Naive B cell (primary cell): ENCODE measurements around the gene APCDD1L. TPM values are rescaled to one million over a fixed set of nuclear protein-coding genes. Genes with fewer than 3 reads are reported as not detected.
A peak's percentile ranks its signal among the peaks of the same experiment; 100 is the strongest.

ENCODE experiments used
- ATAC-seq, 2 donors: fragments of 150-1000 bp; cut with Tn5 transposase; 2 replicates each; pipeline ENCODE4 v1.10.0; 2021; ENCODE audit warnings: low read depth in 2 of 2, mild to moderate bottlenecking in 2 of 2, moderate library complexity in 2 of 2
- DNase-seq: peaks from one replicate; pipeline ENCODE4 v3.0.0; 2022
- H3K27ac Mint-ChIP-seq, 6 donors: one replicate each; pipeline ENCODE4 v1.8.0; 2020 to 2022; ENCODE audit warnings: mild to moderate bottlenecking in 6 of 6, mixed read lengths in 6 of 6, moderate library complexity in 5 of 6, inconsistent platforms in 2 of 6
- H3K27me3 Mint-ChIP-seq, 3 donors: one replicate each; pipeline ENCODE4 v1.8.0; 2021 to 2022; ENCODE audit warnings: mixed read lengths in 3 of 3, mild to moderate bottlenecking in 1 of 3
- H3K36me3 Mint-ChIP-seq, 2 donors: one replicate each; pipeline ENCODE4 v1.8.0; 2020 to 2022; ENCODE audit warnings: mixed read lengths in 2 of 2, inconsistent platforms in 1 of 2, mild to moderate bottlenecking in 1 of 2
- H3K4me1 Mint-ChIP-seq, 3 donors: one replicate each; pipeline ENCODE4 v1.8.0; 2020 to 2022; ENCODE audit warnings: mixed read lengths in 3 of 3, inconsistent platforms in 1 of 3, mild to moderate bottlenecking in 1 of 3, moderate library complexity in 1 of 3
- H3K4me3 Mint-ChIP-seq, 8 donors: one replicate each; pipeline ENCODE4 v1.8.0; 2020 to 2022; ENCODE audit warnings: mild to moderate bottlenecking in 8 of 8, mixed read lengths in 8 of 8, moderate library complexity in 8 of 8, inconsistent platforms in 2 of 8
- H3K9me3 Mint-ChIP-seq, 7 donors: one replicate each; pipeline ENCODE4 v1.8.0; 2020 to 2022; ENCODE audit warnings: mixed read lengths in 7 of 7, mild to moderate bottlenecking in 5 of 7, inconsistent platforms in 2 of 7, moderate library complexity in 1 of 7
- polyA plus RNA-seq, 6 donors: library from polyadenylated mRNA; unstranded; fragments of 300-500 nt; fragmentation: Illumina TruSeq; gene quantifications; one replicate each; pipeline ENCODE4 v1.2.3, GENCODE V29; 2021; ENCODE audit warnings: low read depth in 6 of 6

APCDD1L gene
- polyA plus RNA-seq, 6 donors from 2014 or later = 0.08 to 0.33 (median 0.11) TPM; not detected in 2

GRCh38 chr20:58471193-58472164 lies 43.7 kb downstream of the APCDD1L start:
- Mint-ChIP-seq H3K27me3 (peaks cover 0 to 7% (median 3%) of the 10 kb centered on the region in 3 donors), H3K27ac (no peak overlapping the region), H3K4me3 (no peak overlapping the region), H3K4me1 (no peaks in the 10 kb centered on the region), H3K9me3 (peaks cover 0 to 3% (median 0%) of the 10 kb centered on the region in 7 donors), H3K36me3 (peaks cover 1 to 10% of the 10 kb centered on the region in 2 donors)
- DNase-seq = no peak
- ATAC-seq = no peak

- Mint-ChIP-seq H3K4me1 (no peaks in the 10 kb centered on the region), H3K27ac (peak overlapping the region in 1 of 6 donors; percentile 74), H3K36me3 (peaks cover 0 to 10% of the 10 kb centered on the region in 2 donors), H3K4me3 (no peak overlapping the region), H3K27me3 (peaks cover 0 to 7% (median 7%) of the 10 kb centered on the region in 3 donors), H3K9me3 (peaks cover 0 to 4% (median 0%) of the 10 kb centered on the region in 7 donors)
- DNase-seq (no peak), ATAC-seq (no peak)
Measured at GRCh38 chr20:58470336-58471192, 44.6 kb downstream of the APCDD1L start.

- H3K4me1 Mint-ChIP-seq = no peaks in the 10 kb centered on the region
- no peak overlapping the region for H3K27ac Mint-ChIP-seq
Measured at GRCh38 chr20:58469616-58470015, 45.6 kb downstream of the APCDD1L start.

GRCh38 chr20:58467572-58468527 lies 47.3 kb downstream of the APCDD1L start:
- Mint-ChIP-seq H3K9me3 (peaks cover 0 to 3% (median 0%) of the 10 kb centered on the region in 7 donors), H3K27ac (peak overlapping the region in 1 of 6 donors; percentile 11), H3K4me3 (no peak overlapping the region), H3K4me1 (no peaks in the 10 kb centered on the region), H3K27me3 (peaks cover 3 to 12% (median 7%) of the 10 kb centered on the region in 3 donors), H3K36me3 (peaks cover 0 to 4% of the 10 kb centered on the region in 2 donors)
- DNase-seq (no peak), ATAC-seq (no peak)

More at GRCh38 chr20:58469616-58470015, 45.6 kb downstream of the APCDD1L start:
- ATAC-seq (no peak), DNase-seq (no peak)
- Mint-ChIP-seq H3K4me3 (no peak overlapping the region), H3K36me3 (peaks cover 0 to 5% of the 10 kb centered on the region in 2 donors), H3K9me3 (peaks cover 0 to 2% (median 0%) of the 10 kb centered on the region in 7 donors), H3K27me3 (peaks cover 0 to 11% (median 7%) of the 10 kb centered on the region in 3 donors)

GRCh38 chr20:58466729-58467571 lies 48.2 kb downstream of the APCDD1L start:
- no peak for DNase-seq
- Mint-ChIP-seq H3K27ac (no peak overlapping the region), H3K4me3 (no peak overlapping the region), H3K36me3 (peaks cover 0 to 4% of the 10 kb centered on the region in 2 donors), H3K9me3 (peaks cover 0 to 7% (median 0%) of the 10 kb centered on the region in 7 donors), H3K27me3 (peaks cover 3 to 14% (median 9%) of the 10 kb centered on the region in 3 donors), H3K4me1 (peaks cover 0 to 1% (median under 1%) of the 10 kb centered on the region in 3 donors)
- ATAC-seq = no peak

- peaks cover 0 to 7% (median 0%) of the 10 kb centered on the region in 7 donors for H3K9me3 Mint-ChIP-seq
- H3K27ac Mint-ChIP-seq = peak overlapping the region in 1 of 6 donors; percentile 38
- peak overlapping the region in 1 of 8 donors; percentile 23 for H3K4me3 Mint-ChIP-seq
- peaks cover 3 to 19% (median 14%) of the 10 kb centered on the region in 3 donors for H3K27me3 Mint-ChIP-seq
- H3K36me3 Mint-ChIP-seq = peaks cover 0 to 4% of the 10 kb centered on the region in 2 donors
- no peak for ATAC-seq
- H3K4me1 Mint-ChIP-seq = peaks cover 2 to 6% (median 4%) of the 10 kb centered on the region in 3 donors
- DNase-seq = no peak
Measured at GRCh38 chr20:58466095-58466708, 49.0 kb downstream of the APCDD1L start.

GRCh38 chr20:58464838-58465237 lies 50.4 kb downstream of the APCDD1L start:
- H3K27me3 Mint-ChIP-seq = peaks cover 3 to 24% (median 14%) of the 10 kb centered on the region in 3 donors
- no peak overlapping the region for H3K4me3 Mint-ChIP-seq
- DNase-seq (no peak), ATAC-seq (no peak)
- no peak overlapping the region for H3K27ac Mint-ChIP-seq
- H3K36me3 Mint-ChIP-seq = no peaks in the 10 kb centered on the region
- H3K4me1 Mint-ChIP-seq = peaks cover 4 to 11% (median 7%) of the 10 kb centered on the region in 3 donors
- H3K9me3 Mint-ChIP-seq = peaks cover 0 to 7% (median 0%) of the 10 kb centered on the region in 7 donors

- no peak overlapping the region for H3K27ac Mint-ChIP-seq
- ATAC-seq (no peak), DNase-seq (no peak)
- peaks cover 3 to 23% (median 14%) of the 10 kb centered on the region in 3 donors for H3K27me3 Mint-ChIP-seq
- H3K9me3 Mint-ChIP-seq = peaks cover 0 to 7% (median 0%) of the 10 kb centered on the region in 7 donors
- H3K4me3 Mint-ChIP-seq = no peak overlapping the region
- H3K36me3 Mint-ChIP-seq = no peaks in the 10 kb centered on the region
- peaks cover 19 to 27% (median 22%) of the 10 kb centered on the region in 3 donors for H3K4me1 Mint-ChIP-seq
Measured at GRCh38 chr20:58463256-58463655, 51.9 kb downstream of the APCDD1L start.

- no peak for DNase-seq
- no peak for ATAC-seq
- Mint-ChIP-seq H3K4me3 (peak overlapping the region in 1 of 8 donors; percentile 6), H3K27me3 (peaks cover 3 to 17% (median 14%) of the 10 kb centered on the region in 3 donors), H3K4me1 (peaks cover 27 to 39% (median 34%) of the 10 kb centered on the region in 3 donors), H3K27ac (peak overlapping the region in 3 of 6 donors; percentile 3 to 69 (median 10)), H3K9me3 (peaks cover 0 to 7% (median 0%) of the 10 kb centered on the region in 7 donors), H3K36me3 (no peaks in the 10 kb centered on the region)
Measured at GRCh38 chr20:58461899-58462298, 53.3 kb downstream of the APCDD1L start.

- H3K27me3 Mint-ChIP-seq = peaks cover 3 to 17% (median 7%) of the 10 kb centered on the region in 3 donors
- H3K9me3 Mint-ChIP-seq = peaks cover 0 to 7% (median 0%) of the 10 kb centered on the region in 7 donors
- no peak overlapping the region for H3K4me3 Mint-ChIP-seq
- no peaks in the 10 kb centered on the region for H3K36me3 Mint-ChIP-seq
- ATAC-seq (no peak), DNase-seq (no peak)
- peaks cover 31 to 39% (median 38%) of the 10 kb centered on the region in 3 donors for H3K4me1 Mint-ChIP-seq
- H3K27ac Mint-ChIP-seq = no peak overlapping the region
Measured at GRCh38 chr20:58461104-58461503, 54.1 kb downstream of the APCDD1L start.
